NCI-H146 treated with DMSO at 0.1 percent for 48 hours (cell line): ENCODE results near the gene ARIH2.

ENCODE experiments used
- DNase-seq: peaks from one replicate; lab custom pipeline; 2025; ENCODE audit not compliant: unreplicated experiment; lab: John Stamatoyannopoulos, UW

The ARIH2 gene

DNA sequence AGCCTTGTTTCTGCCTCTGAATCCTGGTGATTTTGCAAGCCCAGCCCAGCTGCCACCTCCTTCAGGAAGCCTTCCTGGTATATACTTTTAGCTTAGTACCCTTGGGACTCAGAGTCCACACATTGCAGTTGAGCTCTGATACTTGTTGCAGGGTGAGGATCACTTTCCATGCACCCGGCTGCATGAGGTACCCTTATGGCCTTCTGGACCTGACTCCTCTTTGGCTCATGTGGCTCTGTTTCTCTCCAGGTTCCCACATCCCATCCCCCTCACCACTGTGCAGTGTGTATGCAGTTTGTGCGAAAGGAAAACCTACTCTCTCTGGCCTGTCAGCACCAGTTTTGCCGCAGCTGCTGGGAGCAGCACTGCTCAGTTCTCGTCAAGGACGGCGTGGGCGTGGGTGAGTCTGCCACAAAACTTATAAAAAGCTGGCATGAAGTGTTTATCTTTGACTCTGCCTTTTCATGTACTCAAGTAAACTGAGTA lies 48.3 kb downstream of the ARIH2 start:
- no peak for DNase-seq

DNA sequence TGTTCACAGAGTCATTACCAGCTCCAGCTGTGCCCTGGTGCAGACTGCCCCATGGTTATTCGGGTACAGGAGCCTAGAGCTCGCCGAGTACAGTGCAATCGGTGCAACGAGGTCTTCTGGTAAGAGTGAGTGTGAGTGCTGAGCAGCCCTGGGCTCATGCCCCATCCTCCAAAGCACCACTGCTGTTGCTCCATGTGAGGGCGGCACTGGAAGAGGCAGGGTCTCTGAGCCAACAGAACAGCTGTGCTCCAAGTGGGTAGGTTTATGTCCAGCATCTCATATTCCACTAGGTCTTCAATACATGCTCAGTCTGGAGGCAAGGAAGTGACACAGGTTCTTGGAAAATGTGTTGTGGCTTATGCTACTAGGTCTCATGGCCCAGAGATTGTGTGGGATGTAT lies 51.9 kb downstream of the ARIH2 start:
- DNase-seq = no peak

DNA sequence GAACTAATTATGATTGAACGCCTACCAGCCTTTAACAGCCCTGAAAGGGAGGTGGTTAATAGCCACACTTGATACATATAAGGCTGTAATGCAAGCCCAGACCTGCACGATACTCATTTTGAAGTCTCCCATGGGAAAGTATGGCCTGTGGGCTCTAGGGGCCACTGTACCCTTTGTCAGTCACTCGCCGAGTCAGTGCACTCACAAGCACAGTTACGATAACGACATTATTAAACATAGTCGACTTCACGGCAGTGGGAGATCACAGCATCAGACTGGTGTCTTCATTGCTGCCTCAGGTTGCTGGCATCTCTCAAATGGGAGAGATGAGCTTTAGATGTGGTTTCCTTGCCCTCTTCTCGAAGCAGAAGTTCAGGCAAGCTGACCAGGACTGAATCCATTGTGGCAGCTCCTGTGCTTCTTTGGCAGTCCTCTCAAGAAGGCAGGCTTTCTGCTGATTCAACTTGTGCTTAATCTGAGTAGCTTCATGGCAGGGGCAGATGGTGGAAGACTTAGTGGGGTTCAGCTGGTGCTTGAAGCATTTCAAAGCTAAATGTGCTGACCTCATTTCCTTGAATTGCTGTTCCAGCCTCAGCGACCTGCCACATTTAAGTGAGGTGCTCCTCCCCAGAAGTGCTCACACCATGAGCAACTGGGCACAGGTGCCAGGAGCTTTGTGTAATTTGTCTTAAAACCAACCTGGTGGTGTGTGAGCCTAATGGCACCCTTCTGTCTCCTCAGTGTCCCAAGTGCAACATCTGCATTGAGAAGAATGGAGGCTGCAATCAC lies 55.6 kb downstream of the ARIH2 start:
- DNase-seq = no peak

DNA sequence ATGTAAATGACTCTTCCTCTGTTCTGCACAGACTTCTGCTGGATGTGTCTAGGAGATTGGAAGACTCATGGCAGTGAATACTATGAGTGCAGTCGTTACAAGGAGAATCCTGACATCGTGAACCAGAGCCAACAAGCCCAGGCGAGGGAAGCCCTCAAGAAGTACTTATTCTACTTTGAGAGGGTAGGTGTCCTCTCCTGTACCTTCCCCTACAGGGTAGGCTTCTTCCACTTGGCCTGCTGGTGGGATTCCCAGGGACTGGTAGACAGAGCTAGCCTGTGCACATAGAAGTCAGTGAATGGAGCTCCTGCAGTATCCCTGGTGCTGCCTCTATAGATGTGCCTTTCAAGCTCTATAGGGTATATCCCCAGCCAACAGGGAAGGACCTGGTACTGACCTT lies 60.8 kb downstream of the ARIH2 start:
- no peak for DNase-seq

DNA sequence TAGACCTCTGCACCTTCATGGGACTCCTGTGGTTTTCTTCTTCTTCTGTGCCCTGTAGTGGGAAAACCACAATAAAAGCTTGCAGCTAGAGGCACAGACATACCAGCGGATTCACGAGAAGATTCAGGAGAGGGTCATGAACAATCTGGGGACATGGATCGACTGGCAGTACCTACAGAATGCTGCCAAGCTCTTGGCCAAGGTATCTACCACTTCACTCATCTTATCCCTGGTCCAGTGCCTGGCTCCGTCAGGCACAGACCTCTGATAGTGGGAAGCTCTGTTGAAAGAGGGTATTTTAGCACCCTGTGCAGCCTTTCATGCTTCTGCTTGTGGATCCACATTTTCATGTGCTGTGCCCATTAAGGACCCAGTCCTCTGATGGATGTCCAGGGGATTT lies 61.7 kb downstream of the ARIH2 start:
- no peak for DNase-seq

DNA sequence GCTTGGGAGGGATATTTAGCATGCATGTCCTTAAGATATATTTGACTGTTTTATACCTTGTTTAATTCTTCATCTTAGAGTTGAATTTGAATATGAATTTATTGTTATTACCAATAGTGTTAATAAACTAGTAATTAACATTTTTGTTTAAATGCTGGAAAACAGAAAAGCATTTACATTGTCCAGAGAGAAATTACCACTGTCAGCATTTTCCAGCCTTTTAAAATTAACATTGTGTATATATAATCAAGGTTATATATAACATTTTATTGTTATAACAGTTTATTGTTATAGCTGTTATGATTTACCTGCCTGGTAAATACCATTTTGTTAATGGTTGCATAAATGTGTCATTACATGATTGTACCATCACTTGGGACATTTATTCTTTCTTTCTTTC lies 63.4 kb downstream of the ARIH2 start:
- DNase-seq = no peak

DNA sequence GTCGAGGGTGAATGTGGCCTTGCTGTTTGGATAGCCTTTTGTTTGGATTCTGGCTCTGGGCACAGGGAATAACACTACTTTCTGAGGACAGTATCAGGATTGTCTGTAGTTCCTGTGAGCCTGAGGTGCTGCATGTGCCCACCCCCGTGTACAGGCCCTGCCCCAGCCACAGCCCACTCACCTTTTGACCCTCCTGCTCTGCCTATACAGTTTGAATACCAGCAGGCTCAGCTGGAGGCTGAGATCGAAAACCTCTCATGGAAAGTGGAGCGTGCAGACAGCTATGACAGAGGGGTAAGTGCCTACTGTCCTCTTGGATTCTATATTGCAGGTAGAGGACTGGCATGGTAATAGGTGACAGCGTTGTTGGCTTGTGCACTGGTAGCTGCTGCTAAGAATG lies 64.0 kb downstream of the ARIH2 start:
- no peak for DNase-seq

DNA sequence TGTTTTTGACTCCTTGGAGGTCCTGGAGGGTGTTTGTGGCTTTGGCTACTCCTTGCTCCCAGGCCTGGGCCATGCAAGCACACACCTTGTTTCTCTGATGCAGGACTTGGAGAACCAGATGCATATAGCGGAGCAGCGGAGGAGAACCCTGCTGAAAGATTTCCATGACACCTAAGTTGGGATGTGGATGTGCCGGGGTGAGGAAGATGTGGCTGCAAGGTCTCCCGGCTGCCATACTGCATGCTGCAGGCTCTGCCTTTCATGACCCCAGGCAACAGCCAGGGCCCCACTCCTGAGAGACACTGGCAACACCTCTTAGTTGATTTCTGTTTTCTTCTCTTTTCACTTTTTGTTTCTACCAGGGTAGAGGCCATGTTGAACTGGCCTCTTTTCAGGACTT lies 64.5 kb downstream of the ARIH2 start:
- no peak for DNase-seq

DNA sequence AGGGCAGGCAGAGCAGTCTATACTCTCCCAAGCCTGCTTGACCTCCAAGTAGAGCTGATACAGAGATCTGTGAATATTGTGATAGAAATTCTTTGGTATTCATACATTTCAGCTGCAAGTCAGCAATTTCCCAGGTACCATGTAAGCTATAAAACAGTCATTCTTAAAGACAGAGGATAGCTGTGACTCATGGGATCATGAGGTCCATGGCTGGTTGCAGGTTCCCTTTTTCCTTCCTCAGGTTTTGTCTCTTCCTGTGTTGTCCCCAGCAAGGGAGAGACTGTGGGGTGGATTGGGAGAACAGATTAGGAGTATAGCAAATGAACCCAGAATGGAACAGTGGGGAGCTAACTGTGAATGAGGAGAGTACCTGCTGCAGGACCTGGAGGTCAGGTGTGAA lies 66.0 kb downstream of the ARIH2 start:
- DNase-seq = no peak

DNA sequence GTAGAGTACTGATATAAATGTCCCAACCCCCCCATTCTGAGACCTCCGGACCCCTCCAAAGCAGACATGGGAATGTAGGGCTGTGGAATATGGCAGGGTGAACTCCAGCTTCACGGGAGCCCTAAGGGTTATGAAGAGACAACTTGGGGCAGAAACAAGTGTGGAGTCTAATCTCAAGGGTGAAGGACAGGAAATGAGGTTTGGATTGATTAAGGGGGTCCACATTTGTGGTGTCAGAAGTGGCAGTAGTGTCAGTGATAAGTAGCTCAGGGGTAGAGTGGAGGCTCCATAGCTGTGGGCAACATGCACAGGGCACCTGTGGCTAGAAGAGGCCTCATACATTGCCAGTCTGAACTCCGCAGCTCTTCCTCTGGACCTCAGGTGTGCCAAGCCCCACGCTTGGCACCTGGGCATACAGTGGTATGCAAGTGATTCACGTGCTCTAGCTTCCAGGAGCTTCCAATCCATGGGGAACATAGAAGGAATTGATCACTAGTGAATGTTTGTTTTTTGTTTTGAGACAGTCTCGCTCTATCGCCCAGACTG lies 67.3 kb downstream of the ARIH2 start:
- no peak for DNase-seq

DNA sequence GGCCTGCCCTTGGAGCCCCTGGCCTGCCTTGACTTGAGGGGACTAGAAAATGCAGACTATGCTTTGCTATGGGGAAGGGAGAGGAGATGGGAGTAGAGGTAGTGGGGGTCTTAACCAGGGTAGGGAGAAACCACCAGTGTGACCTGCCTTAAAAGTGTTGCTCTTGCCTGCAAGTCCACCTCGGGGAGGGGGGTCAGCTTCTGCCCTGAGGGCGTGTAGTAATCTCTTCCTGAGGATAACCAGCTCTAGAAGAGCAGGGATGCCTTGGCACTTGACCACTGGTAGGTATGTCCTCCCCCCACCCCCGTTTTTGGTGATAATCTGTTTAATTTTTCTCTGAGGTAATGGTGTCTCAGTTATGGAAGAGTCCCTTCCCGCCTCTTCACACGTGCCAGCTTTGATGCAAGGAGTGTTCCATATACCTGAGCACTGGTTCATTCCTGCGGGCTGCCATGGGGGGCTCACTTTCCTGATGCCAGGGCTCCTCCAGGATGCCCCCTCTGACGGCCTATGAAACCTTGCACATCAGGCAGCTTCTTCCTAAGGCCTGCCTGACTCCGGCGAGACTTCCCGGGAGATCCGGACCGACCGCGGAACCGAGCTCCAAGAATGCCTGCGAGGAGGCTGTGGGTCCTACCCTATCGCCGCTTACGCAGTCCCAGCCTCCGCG lies 70.6 kb downstream of the ARIH2 start:
- no peak for DNase-seq

DNA sequence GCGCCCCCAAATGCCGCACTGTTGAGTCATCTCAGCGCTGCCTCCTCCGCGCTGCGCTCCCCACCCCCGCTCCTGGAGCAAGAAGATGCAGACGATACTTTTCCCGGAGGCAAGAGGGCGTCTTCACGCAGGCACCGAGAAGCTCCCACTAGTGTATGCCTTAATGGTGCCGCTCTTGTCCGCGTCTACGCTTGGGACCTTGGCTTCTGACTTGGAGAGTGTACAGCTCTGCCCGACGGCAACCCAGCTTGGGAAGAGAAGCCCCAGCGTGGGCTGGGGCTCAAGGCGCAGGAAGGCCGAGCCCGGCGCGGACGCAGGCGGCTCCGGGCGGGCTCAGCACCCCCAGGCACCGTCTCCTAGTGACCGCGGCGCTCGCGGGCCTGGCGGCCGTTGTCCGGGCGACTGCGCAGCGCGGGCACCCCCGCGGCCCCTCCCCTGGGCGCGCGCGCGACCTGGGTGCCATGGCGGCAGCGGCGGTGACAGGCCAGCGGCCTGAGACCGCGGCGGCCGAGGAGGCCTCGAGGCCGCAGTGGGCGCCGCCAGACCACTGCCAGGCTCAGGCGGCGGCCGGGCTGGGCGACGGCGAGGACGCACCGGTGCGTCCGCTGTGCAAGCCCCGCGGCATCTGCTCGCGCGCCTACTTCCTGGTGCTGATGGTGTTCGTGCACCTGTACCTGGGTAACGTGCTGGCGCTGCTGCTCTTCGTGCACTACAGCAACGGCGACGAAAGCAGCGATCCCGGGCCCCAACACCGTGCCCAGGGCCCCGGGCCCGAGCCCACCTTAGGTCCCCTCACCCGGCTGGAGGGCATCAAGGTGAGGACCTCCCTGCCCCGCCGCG lies 71.4 kb downstream of the ARIH2 start, which contains the start of gene P4HTM:
TSS of gene P4HTM (plus strand) at position 446 of the 840 bp plus-strand sequence. CDS start at position 462, 16 bp downstream.
- peak; percentile 16 for DNase-seq

DNA sequence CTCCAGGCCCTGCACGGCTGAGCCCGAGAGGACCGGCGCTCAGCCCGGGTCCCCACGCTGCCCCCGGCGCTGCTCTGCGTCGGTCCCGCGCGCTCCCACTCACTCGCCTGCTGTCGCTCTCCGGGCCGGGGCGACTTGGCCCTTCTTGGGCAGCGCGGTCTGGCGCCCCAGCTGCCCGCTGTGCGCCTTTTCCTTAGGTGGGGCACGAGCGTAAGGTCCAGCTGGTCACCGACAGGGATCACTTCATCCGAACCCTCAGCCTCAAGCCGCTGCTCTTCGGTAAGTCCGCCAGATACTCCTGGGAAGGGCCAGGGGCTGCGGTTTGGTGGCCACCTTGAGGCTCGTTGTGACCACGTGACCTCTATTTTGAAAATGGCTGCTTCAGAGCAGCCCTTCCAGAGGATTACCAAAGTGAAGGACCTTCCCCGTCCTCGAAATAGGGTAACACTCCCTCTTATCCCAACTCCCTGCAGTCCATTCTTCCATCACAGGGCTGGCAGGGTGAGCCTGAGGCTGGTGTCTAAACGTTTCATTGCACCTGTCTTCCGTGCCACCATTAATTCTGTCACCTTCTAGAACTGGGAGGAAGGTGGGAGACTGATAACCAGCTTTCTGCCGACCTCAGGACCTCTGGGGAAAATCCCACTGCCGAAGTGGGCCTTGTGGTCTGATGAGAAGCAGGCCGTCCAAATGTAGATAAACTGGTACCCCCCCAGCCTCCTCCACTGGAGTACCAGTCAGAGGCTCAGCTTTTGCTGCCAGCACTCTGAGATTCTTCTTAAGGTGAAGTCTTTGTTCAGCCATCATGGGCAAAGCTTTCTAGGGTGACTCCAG lies 72.2 kb downstream of the ARIH2 start:
- DNase-seq = no peak

DNA sequence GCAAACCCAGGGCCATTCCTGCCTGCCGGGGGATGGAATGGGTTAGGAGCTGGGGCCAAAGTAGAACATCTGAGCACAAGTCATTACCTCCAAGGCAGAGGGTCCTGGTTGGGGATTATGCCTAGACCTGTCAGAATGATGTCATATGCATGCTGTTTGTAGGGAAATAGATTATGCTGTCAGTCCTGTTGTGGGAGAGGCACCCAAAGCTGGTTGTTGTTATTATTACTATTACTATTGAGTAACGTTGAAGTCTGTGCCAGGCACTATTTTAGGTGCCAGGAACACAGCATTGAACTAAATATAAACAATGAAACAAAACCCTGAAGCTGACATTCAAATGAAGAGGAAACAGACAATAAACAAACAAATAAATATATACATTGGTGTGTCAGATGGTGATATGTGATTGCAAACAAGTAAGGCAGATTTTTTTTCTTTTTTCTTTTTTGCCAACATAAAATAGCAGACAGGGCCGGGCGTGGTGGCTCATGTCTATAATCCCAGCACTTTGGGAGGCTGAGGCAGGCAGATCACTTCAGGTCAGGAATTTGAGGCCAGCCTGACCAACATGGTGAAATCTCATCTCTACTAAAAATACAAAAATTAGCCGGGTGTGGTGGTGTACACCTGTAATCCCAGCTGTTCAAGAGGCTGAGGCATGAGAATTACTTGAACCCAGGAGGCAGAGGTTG lies 73.4 kb downstream of the ARIH2 start:
- DNase-seq = no peak

DNA sequence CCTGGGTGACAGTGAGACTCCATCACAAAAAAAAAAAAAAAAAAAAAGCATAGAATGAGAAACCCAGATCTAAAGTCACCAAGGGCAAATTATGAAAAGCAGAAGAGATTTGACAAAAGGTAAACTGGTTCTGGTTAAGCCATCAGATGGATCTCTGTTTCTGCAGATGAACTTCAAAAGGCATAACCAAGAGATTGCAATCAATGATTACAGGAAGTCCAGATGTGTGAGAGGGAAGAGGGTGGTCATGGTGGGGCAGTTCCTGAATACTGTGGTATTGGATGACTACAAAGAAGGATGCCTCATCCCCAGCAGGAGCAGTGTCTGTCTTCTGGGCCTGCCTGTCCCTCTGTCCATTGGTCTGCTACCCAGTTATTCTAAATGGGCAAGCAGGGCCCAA lies 75.2 kb downstream of the ARIH2 start:
- no peak for DNase-seq

DNA sequence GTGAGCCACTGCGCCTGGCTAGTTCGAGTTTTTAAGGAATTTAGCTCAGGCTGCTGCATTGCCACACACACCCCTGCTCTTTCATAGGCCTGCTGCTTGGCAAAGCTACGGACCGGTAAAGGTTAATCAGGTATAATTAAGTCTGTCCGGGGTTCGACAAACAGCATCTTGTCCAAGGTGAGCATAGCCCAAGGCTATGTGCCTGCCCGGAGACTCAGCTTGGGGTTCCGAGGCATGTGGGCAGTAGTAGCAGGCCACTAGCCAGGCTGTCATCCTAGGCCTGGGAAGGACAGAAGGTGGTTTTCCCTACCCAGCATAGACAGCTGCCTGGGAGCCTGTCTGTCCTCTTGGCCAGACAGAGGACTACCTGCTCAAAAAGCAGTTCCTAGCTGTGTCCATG lies 78.0 kb downstream of the ARIH2 start:
- no peak for DNase-seq

DNA sequence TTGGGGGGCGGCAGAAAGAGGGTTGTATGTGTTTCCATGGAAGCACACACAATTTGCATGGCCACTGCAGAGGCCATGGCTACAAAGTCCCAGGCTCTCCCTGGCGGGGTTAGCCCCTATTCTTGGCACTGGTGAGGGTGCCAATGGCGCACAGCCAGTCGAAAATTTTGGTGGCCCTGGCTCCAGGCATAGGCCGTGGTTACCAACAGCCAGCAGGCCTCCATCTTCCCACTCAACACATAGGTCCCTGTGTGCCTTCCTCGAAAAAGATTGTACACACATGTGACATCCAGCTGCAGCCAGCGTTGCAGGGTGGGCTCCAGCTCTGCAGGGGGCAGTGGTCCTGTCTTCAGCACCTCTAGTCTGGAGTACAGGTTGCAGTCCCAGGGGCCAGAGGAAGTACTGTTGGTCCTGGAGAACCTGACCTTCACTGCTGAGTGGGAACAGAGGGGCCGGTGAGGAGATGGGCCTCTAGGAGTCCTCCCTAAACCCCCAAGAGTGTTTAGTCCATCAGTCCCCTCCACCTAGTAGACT lies 78.5 kb downstream of the ARIH2 start:
- DNase-seq = no peak

DNA sequence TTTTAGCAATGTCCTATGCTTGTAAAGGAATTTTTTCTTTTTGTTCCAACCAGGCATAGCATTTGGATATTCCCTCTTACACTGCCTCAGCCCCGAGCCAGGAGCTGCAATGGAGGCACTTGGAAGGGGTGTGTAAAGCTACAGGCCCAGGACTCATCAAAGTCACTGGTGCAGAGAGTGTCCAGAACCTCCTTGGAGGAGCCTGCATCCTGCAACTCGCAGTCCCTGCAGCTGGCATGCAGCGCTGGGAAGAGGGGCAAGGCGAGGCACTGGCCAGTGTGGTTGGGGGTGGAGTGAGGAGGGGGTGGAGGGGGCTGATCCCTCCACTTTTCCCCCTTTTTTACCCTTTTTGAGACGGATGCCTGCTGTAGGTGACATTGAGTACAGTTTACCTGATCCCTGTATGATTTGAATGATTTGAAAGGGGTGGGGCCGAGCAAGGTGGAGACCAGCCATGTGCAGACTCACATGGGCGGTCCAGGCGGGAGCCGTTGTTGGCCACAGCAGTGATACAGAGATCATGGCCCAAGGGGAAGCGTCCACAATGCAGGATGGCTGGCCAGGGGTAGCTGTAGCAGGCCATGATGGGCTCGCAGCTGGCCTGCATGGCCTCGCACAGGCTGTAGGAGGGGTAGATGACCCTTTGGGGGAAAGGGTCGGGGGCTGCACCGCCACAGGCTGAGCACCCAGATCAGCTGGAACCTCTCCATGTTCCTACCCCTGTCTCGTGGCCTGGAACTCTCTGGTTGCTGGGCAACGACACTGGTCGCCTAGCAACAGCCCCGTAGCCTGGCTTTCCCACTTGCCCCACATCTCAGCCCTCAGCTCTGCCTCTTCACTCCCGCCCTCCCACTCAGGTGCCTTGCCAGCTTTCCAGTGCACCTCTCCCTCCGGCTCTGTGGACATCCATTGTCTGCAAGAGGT lies 79.3 kb downstream of the ARIH2 start:
- no peak for DNase-seq
